ENCODE measurements around the gene SCNM1. TPM values are rescaled to one million over a fixed set of nuclear protein-coding genes. Genes with fewer than 3 reads are reported as not detected.

SCNM1 gene
- total and polyA plus RNA-seq, 8 donors, result 29.7 to 42.4 (median 38.9) TPM

DNA sequence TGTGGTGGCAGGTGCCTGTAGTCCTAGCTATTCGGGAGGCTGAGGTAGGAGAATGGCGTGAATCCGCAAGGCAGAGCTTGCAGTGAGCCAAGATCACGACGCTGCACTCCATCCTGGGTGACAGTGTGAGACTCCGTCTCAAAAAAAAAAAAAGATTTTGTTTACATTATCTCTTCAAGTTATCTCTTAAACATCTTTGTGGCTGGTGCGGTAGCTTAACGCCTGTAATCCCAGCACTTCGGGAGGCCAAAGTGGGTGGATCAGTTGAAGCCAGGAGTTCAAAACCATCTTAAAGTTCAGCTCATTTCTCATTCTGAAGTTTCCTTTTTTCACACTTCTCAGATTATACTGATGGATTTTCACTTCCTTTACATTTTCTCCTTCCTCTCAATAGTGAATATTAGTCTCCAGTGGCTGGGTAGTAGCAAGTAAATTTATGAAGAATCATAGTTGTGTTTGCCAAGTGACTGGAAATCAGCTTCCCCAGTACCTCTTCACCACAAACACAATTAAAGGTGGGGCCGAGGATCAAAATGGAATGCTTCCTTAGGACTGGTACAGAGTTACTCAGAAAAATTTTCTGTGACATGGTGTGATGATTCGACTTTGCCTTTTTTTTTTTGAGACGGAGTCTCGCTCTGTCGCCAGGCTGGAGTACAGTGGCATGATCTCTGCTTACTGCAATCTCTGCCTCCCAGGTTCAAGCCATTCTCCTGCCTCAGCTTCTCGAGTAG, 46.2 kb downstream of the SCNM1 start:
- ATAC-seq (no peak), DNase-seq (no peak)
- H3K27ac ChIP-seq, result no peak overlapping the region
- no peaks in the 10 kb centered on the region for H3K27me3 ChIP-seq
- H3K36me3 ChIP-seq, result peaks cover 0 to 62% of the 10 kb centered on the region in 2 donors
- no peaks in the 10 kb centered on the region for H3K4me1 ChIP-seq
- H3K9me3 ChIP-seq, result no peaks in the 10 kb centered on the region
- H3K4me3 ChIP-seq, result no peak overlapping the region
- TF ChIP-seq, protein P1, sequence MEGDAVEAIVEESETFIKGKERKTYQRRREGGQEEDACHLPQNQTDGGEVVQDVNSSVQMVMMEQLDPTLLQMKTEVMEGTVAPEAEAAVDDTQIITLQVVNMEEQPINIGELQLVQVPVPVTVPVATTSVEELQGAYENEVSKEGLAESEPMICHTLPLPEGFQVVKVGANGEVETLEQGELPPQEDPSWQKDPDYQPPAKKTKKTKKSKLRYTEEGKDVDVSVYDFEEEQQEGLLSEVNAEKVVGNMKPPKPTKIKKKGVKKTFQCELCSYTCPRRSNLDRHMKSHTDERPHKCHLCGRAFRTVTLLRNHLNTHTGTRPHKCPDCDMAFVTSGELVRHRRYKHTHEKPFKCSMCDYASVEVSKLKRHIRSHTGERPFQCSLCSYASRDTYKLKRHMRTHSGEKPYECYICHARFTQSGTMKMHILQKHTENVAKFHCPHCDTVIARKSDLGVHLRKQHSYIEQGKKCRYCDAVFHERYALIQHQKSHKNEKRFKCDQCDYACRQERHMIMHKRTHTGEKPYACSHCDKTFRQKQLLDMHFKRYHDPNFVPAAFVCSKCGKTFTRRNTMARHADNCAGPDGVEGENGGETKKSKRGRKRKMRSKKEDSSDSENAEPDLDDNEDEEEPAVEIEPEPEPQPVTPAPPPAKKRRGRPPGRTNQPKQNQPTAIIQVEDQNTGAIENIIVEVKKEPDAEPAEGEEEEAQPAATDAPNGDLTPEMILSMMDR (IDR thresholded peaks at IDR 0.05), result no peak
- intact Hi-C loops (cut with DNase I), result no loop called here

GRCh38 chr1:151213560-151213959, 47.6 kb downstream of the SCNM1 start:
- TF ChIP-seq, protein P1 (IDR thresholded peaks at IDR 0.05), result no peak
- intact Hi-C loops (cut with DNase I), result no loop called here
- H3K4me1 ChIP-seq, result no peaks in the 10 kb centered on the region
- no peak overlapping the region for H3K4me3 ChIP-seq
- ATAC-seq, result no peak
- peaks cover 0 to 51% of the 10 kb centered on the region in 2 donors for H3K36me3 ChIP-seq
- H3K27ac ChIP-seq, result no peak overlapping the region
- no peak for DNase-seq
- H3K27me3 ChIP-seq, result no peaks in the 10 kb centered on the region
- no peaks in the 10 kb centered on the region for H3K9me3 ChIP-seq

Other genes starting within 250 kb of the SCNM1 start
- gene SETDB1, start 239.8 kb upstream of the SCNM1 start, total RNA-seq, result 10 to 100 TPM; 33.1 to 49.7 TPM
- 10 to 100 TPM; 83.6 to 96.6 (median 91.9) TPM for gene SETDB1, start 239.8 kb upstream of the SCNM1 start, polyA plus RNA-seq (ENCODE audit: insufficient read length in 6 of 6)
- 100 to 1,000 TPM; 325 to 359 TPM for gene CERS2, start 191.3 kb upstream of the SCNM1 start, total RNA-seq
- gene CERS2, start 191.3 kb upstream of the SCNM1 start, polyA plus RNA-seq (ENCODE audit: insufficient read length in 6 of 6), result 100 to 1,000 TPM; 213 to 272 (median 251) TPM
- gene ANXA9, start 183.9 kb upstream of the SCNM1 start, total RNA-seq, result 1 to 10 TPM; 1.1 to 2.4 TPM
- gene ANXA9, start 183.9 kb upstream of the SCNM1 start, polyA plus RNA-seq (ENCODE audit: insufficient read length in 6 of 6), result 10 to 100 TPM in 4 of 6 donors, 1 to 10 TPM in 2; 9.8 to 11.1 (median 10.2) TPM
- gene MINDY1, start 159.2 kb upstream of the SCNM1 start, total RNA-seq, result 10 to 100 TPM; 26.0 to 32.9 TPM
- 10 to 100 TPM; 42.4 to 53.8 (median 47.4) TPM for gene MINDY1, start 159.2 kb upstream of the SCNM1 start, polyA plus RNA-seq (ENCODE audit: insufficient read length in 6 of 6)
- gene PRUNE1, start 157.7 kb upstream of the SCNM1 start, total RNA-seq, result 10 to 100 TPM; 15.1 to 18.1 TPM
- gene PRUNE1, start 157.7 kb upstream of the SCNM1 start, polyA plus RNA-seq (ENCODE audit: insufficient read length in 6 of 6), result 10 to 100 TPM; 38.4 to 42.7 (median 38.8) TPM
- 1 to 10 TPM; 3.5 to 5.9 TPM for gene BNIPL, start 129.6 kb upstream of the SCNM1 start, total RNA-seq
- 10 to 100 TPM in 2 of 6 donors, 1 to 10 TPM in 4; 5.2 to 11.6 (median 9.4) TPM for gene BNIPL, start 129.6 kb upstream of the SCNM1 start, polyA plus RNA-seq (ENCODE audit: insufficient read length in 6 of 6)
- gene C1orf56, start 118.4 kb upstream of the SCNM1 start, total RNA-seq, result 1 to 10 TPM; 3.9 to 6.1 TPM
- 10 to 100 TPM in 3 of 6 donors, 1 to 10 TPM in 3; 8.6 to 11.2 (median 9.9) TPM for gene C1orf56, start 118.4 kb upstream of the SCNM1 start, polyA plus RNA-seq (ENCODE audit: insufficient read length in 6 of 6)
- 100 to 1,000 TPM; 104 to 125 TPM for gene CDC42SE1, start 106.5 kb upstream of the SCNM1 start, total RNA-seq
- 100 to 1,000 TPM in 5 of 6 donors, 10 to 100 TPM in 1; 99.1 to 133 (median 111) TPM for gene CDC42SE1, start 106.5 kb upstream of the SCNM1 start, polyA plus RNA-seq (ENCODE audit: insufficient read length in 6 of 6)
- gene MLLT11, start 105.7 kb upstream of the SCNM1 start, total RNA-seq, result 1 to 10 TPM; 1.7 to 2.9 TPM
- 10 to 100 TPM; 20.1 to 23.0 (median 22.4) TPM for gene MLLT11, start 105.7 kb upstream of the SCNM1 start, polyA plus RNA-seq (ENCODE audit: insufficient read length in 6 of 6)
- gene GABPB2, start 95.4 kb upstream of the SCNM1 start, total RNA-seq, result 10 to 100 TPM; 11.3 to 12.7 TPM
- gene GABPB2, start 95.4 kb upstream of the SCNM1 start, polyA plus RNA-seq (ENCODE audit: insufficient read length in 6 of 6), result 10 to 100 TPM; 10.6 to 13.5 (median 13.0) TPM
- 1 to 10 TPM; 3.9 to 8.9 TPM for gene SEMA6C, start 19.5 kb upstream of the SCNM1 start, total RNA-seq
- 10 to 100 TPM; 26.0 to 31.5 (median 27.7) TPM for gene SEMA6C, start 19.5 kb upstream of the SCNM1 start, polyA plus RNA-seq (ENCODE audit: insufficient read length in 6 of 6)
- 10 to 100 TPM in 1 of 2 donors, 1 to 10 TPM in 1; 7.1 to 14.5 TPM for gene TNFAIP8L2, start 9.5 kb upstream of the SCNM1 start, total RNA-seq
- 1 to 10 TPM; 2.5 to 3.3 (median 2.8) TPM for gene TNFAIP8L2, start 9.5 kb upstream of the SCNM1 start, polyA plus RNA-seq (ENCODE audit: insufficient read length in 6 of 6)
- 1 to 10 TPM; 5.8 to 8.7 TPM for gene LYSMD1, start 242 bp upstream of the SCNM1 start, total RNA-seq
- 10 to 100 TPM; 15.3 to 20.4 (median 16.3) TPM for gene LYSMD1, start 242 bp upstream of the SCNM1 start, polyA plus RNA-seq (ENCODE audit: insufficient read length in 6 of 6)
- gene TMOD4, start 9.8 kb downstream of the SCNM1 start, total RNA-seq, result under 1 TPM in 1 of 2 donors, not detected in 1; 0.97 TPM
- gene TMOD4, start 9.8 kb downstream of the SCNM1 start, polyA plus RNA-seq (ENCODE audit: insufficient read length in 6 of 6), result 1 to 10 TPM; 1.2 to 2.4 (median 1.8) TPM
- gene VPS72, start 24.1 kb downstream of the SCNM1 start, total RNA-seq, result 10 to 100 TPM; 40.5 to 41.3 TPM
- gene VPS72, start 24.1 kb downstream of the SCNM1 start, polyA plus RNA-seq (ENCODE audit: insufficient read length in 6 of 6), result 10 to 100 TPM; 60.1 to 65.1 (median 62.8) TPM
- 10 to 100 TPM; 51.2 to 55.6 TPM for gene PIP5K1A, start 32.4 kb downstream of the SCNM1 start, total RNA-seq
- 10 to 100 TPM; 62.1 to 73.3 (median 68.3) TPM for gene PIP5K1A, start 32.4 kb downstream of the SCNM1 start, polyA plus RNA-seq (ENCODE audit: insufficient read length in 6 of 6)
- gene PSMD4, start 88.6 kb downstream of the SCNM1 start, total RNA-seq, result 100 to 1,000 TPM; 104 to 153 TPM
- 100 to 1,000 TPM; 141 to 158 (median 149) TPM for gene PSMD4, start 88.6 kb downstream of the SCNM1 start, polyA plus RNA-seq (ENCODE audit: insufficient read length in 6 of 6)
- gene ZNF687, start 116.2 kb downstream of the SCNM1 start, total RNA-seq, result 10 to 100 TPM; 17.7 to 22.8 TPM
- 10 to 100 TPM; 15.1 to 21.6 (median 17.5) TPM for gene ZNF687, start 116.2 kb downstream of the SCNM1 start, polyA plus RNA-seq (ENCODE audit: insufficient read length in 6 of 6)
- 10 to 100 TPM; 54.8 to 71.3 TPM for gene PI4KB, start 161.3 kb downstream of the SCNM1 start, total RNA-seq
- 10 to 100 TPM; 69.4 to 84.6 (median 78.3) TPM for gene PI4KB, start 161.3 kb downstream of the SCNM1 start, polyA plus RNA-seq (ENCODE audit: insufficient read length in 6 of 6)
- 10 to 100 TPM; 37.1 to 63.3 TPM for gene RFX5, start 181.1 kb downstream of the SCNM1 start, total RNA-seq
- gene RFX5, start 181.1 kb downstream of the SCNM1 start, polyA plus RNA-seq (ENCODE audit: insufficient read length in 6 of 6), result 10 to 100 TPM; 39.9 to 46.9 (median 43.7) TPM
- gene SELENBP1, start 206.6 kb downstream of the SCNM1 start, total RNA-seq, result 100 to 1,000 TPM; 131 to 258 TPM
- 100 to 1,000 TPM; 104 to 195 (median 143) TPM for gene SELENBP1, start 206.6 kb downstream of the SCNM1 start, polyA plus RNA-seq (ENCODE audit: insufficient read length in 6 of 6)
- 100 to 1,000 TPM; 166 to 249 TPM for gene PSMB4, start 233.4 kb downstream of the SCNM1 start, total RNA-seq
- 100 to 1,000 TPM; 212 to 231 (median 219) TPM for gene PSMB4, start 233.4 kb downstream of the SCNM1 start, polyA plus RNA-seq (ENCODE audit: insufficient read length in 6 of 6)

Measured in left lung (tissue), 10 donors.